GM18526 (cell line): ENCODE measurements around the gene ANKFN1.

Experiments used
- POLR2A ChIP-seq: IDR thresholded peaks from 3 replicates; pipeline ENCODE4 v1.6.1; 2011; ENCODE audit not compliant: insufficient read length; ENCODE audit errors: extremely low read depth

Gene ANKFN1

DNA sequence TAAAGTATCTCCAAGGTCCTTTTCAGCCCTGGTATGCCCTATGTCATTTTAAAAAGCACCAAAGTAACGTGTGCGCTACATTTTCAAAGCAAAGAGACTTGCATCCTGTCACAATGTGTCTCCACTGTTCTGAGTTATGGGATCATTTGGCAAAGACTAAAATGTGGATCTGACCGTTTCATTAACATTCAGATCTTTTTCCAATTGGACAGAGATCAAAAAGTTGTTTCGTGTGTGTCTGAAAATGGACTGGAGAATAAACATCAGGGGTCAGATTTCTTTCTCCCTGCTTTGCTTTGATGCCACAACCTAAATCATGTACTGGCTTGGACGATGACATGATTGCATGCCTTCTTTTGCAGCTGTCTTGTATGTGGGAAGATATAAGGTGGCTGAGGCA is 304.2 kb downstream of the ANKFN1 start:
- no peak for TF ChIP-seq POLR2A

DNA sequence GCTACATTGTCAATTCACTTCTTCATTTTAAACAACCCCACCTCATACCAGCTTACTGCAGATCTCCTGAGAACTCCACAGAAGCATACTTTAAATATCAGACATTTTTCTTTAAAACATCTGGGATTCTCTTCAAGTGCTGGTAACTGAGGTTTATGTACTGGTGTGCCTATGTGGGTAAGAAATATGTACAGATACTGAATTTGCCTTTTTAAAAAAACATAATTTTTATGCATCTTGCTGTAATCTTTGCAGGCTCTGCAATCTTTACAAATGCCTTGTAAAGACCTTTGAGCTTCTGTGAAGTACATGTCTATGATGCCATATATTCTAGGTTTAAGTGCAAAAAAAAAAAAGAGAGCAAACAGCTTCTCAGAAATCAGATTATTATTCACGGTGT is 312.6 kb downstream of the ANKFN1 start:
- TF ChIP-seq POLR2A: no peak

DNA sequence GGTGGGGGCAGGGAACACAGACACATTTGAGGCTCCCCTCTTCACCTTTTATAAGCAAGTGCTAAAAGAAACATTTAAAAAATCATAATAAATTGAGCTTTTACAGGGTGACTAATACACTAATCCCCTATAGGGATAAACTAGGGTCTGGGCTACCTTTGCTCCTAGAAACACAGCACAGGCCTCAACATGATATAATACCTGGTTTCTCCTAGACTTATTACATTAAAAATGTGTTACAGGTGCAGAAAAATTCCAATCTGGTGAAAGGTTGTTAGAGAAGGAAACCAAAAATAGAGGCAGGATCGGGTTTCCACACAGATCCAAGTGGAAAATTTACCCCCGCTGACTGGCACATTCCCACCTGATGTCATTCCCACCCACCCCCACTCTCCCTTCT is 315.6 kb downstream of the ANKFN1 start:
- no peak for TF ChIP-seq POLR2A

DNA sequence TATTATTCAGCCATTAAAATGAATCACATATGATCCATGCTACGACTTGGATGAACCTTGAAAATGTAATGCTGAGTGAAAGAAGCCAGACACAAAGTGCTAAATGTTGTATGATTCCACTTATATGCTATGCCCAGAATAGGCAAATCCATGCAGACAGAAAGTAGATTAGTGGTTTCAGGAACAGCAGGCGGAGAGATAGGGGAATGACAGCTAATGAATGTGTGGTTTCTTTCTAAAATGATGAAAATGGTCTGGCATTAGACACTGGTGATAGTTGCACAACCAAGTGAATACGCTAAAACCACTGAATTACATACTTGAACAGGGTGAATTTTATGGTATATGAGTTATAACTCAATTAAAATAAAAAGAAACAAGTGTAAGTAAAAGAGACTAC is 318.4 kb downstream of the ANKFN1 start:
- TF ChIP-seq POLR2A: no peak

DNA sequence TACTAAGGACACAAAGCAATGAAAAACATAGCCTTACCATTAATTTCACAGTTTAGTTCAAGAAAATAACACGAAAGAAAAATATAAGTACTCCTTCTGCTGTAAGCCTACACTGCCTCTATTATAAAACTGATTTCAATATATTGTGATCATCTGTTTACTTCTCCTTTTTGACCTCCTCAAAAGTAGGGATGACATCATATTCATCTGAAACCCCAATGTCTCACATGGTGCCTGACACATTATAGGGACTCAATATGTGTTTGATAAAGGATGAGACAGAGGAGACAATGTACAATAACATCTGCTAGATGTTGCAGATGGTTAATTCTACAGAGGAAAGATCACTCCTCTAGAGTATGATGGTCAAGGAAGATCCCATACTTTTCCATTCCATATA is 321.8 kb downstream of the ANKFN1 start:
- no peak for TF ChIP-seq POLR2A

DNA sequence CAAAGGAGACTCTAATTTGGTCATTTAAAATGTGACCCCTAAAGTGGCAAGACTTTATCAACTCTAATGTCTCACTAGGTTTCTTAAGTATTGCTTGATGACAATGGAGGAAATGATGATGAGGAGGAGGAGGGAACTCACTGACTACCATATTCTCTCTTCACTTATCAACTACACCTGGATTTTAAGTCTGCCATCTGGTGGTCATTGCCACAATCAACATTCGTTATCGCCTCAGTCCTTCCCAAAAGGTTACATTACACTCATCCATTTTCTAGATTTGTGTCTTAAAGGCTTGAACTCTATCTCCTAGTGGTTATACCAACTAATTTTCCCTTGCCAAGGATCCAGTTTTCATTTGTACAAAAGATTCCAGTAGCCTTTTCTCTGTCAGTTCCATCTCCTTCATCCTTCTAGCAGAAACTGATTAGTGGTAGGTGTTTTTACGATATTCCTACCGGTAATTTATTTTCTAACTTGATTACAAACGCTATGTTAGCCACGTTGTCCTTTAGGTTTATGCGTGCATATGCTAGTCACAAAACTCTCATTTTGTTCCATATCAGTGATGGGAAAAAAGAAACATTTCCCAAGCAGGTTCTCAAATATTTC is 325.7 kb downstream of the ANKFN1 start:
- no peak for TF ChIP-seq POLR2A

DNA sequence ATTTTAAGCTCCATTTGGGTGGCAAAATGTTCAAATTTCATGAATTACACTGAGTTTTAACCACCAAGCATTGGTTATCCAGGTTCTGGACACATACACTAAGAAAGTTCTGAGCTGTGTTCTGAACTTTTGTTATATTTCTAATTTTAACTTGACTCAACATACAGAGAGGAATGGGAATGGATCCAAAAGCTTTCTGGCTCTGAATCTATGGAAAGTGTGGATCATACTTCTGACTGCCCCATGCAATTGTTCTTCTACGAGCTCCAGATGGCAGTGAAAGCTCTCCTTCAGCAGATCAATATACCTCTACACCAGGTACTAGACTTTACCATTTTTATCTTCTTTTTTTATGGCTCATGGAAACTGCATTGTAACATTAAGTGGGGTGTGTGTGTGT is 327.2 kb downstream of the ANKFN1 start:
- no peak for TF ChIP-seq POLR2A

DNA sequence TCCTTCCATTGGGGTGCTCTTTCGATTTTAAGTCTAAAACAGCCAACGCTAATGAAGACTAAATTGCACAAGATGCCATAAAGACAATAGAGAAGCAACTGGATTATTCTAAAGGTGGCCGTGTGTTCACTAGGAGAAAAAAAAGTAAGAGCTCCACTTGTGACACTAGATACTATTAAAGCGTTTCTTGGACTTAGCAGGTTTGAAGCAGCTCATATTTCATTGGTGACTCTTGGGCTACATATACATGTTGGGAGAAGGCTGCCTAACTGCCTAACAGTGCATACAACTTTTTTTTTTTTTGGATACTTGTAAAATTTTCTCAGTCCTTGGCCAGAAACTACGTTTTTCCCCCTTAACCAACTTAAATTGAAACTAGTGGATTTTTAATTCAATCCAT is 328.4 kb downstream of the ANKFN1 start:
- no peak for TF ChIP-seq POLR2A

DNA sequence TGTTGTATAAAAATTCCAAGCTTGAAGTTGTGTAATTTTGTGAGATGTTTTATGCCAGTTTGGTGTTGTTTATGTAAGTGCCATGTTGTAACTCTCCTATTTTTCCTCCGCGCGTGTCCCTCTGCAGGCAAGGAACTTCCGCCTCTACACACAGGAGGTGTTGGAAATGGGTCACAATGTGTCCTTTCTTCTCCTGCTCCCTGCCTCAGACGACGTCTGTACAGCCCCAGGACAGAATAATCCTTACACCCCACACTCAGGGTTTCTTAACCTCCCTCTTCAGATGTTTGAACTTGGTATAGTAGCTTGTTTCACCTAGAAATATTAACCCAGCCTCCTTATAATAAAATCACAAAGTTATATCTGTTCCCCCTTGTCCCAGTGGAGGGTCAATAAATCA is 329.0 kb downstream of the ANKFN1 start:
- no peak for TF ChIP-seq POLR2A

DNA sequence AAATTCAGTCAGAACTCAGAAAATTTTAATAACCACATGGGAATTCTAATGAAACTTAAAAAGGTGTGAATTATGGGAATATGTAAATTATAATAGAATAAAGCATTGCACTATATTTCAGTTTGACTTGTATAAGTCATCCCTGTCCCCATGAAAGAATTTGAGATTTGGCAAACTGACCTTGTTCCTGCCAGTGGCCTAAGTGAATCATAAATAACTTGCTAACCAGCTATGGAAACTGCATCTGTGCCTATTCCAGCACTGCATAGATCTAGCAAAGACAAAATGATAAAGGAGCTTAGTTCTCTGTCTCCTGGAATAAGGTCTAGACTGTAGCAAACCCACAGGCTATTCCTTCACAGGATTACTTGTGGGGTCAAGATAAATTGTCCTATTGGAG is 333.5 kb downstream of the ANKFN1 start:
- no peak for TF ChIP-seq POLR2A

DNA sequence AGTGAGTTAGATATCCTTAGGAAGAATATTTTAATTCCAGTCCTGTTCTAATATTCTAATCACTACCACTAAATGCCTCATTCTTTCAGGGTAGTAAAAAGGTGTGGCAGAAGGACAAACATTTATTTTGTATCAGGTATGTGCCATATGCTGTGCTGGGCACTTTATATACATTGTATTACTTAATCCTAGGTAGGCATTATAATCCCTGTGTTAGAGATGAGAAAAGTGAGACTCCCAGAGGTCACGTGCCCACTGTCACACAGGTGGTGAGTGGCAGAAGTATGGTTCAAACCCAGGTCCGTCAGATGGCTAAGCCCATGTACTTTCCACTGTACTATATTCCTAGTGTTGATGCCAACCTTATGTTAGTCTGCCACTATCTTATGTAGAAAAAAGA is 335.5 kb downstream of the ANKFN1 start:
- no peak for TF ChIP-seq POLR2A

DNA sequence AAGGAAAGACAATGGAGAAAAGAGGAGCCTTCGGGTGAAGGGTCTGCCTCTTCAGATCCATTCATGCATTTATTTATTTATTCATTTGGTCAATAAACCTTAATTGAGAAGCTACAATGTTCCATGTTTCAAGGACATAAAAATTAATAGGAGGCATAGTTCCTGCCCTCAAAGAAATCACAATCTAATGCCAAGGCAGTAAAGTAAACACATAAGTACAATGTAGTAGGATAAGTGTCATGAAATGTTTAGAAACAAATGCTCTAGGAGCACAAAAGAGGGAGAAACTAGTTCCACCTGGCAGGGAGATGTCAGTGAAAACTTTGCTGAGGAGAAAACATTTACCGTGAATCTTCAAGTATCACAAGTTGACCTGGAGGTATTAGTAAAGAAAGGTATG is 336.7 kb downstream of the ANKFN1 start:
- TF ChIP-seq POLR2A: no peak

DNA sequence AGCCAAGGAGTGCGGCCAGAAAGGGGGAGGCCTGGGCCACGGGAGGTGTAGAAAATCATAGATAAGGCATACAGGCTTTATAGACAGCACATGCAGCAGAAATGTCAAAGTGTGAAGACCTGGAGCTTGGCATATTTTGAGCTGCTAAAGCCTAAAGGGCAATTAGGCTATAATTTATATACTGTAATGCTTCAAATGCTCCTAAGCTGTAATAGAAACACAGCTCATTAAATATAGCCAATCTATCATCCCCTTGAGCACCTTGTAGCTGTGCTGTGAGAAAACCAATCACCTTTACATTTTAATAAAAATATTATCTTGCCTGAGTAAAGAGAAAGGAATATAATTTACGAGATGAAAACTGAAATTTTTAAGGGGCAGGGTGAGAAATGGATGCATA is 342.3 kb downstream of the ANKFN1 start:
- TF ChIP-seq POLR2A: no peak

DNA sequence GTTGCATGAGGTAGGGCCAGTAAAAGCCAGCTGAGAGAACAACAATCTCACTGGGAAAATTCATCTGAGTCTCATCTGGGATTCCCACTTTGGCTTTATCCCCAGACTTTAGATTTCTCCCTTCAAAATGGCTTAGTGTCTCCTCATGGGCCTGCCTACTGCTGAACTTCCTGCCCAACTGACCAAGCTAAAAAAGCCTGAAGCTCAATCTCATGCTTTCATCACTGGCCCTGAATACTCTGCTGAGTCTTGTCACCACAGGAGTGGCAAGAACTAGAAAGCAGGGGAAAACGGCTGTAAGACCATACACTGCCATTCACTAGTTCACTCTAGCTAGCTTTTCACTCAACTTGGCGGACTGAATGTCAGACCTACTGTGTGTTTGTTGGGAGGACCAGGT is 343.9 kb downstream of the ANKFN1 start:
- TF ChIP-seq POLR2A: no peak

DNA sequence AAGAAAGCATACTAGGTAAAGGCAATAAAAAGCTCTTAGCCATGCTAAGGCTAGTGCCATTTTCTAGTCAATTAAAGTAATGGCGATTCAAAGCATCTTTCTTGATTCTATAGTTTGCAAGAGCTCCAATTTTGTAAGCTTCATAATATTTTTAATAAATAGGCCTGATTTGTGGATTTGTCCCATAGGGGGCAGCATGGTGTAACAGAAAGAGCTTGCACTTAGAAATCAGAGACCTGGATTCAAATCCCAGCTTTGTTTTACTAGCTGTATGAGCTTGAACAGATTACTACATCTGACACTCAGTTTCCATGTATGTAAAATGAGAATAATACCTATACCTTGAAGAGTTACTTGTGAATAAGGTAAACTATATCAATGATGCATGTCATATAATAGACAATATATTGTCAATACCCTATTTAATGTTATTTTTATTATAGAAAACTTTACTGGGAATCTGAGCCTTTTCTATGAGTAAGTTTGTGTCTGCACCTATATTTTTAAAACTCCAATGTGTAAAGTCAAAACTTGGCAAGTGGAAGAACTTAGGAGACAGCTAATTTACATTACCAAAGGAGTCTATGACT is 346.6 kb downstream of the ANKFN1 start:
- no peak for TF ChIP-seq POLR2A

DNA sequence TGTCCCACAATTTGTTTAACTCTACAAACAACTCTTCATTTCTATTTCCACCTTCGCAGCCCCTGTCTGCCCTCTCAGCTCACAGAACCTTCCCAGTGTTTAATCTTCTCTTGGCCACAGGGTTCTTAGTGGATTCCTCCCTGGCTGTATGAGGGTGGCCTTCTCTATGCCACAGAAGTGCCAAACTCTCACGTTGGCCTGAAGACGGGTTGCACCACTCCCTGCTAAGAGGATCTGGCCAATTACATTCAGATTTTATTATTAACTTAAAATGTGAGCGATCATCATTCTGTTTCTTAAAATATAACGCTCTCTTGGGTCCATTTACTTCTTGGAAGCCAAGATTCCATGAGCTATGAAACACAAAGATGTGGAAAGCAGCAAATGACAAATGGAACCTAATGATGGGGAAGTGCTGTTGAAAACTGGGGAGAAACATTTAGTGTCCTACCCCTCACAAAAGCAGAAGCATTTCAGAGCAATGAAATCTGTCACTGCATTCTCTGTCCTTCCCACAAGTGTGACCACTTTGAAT is 348.9 kb downstream of the ANKFN1 start:
- TF ChIP-seq POLR2A: no peak

DNA sequence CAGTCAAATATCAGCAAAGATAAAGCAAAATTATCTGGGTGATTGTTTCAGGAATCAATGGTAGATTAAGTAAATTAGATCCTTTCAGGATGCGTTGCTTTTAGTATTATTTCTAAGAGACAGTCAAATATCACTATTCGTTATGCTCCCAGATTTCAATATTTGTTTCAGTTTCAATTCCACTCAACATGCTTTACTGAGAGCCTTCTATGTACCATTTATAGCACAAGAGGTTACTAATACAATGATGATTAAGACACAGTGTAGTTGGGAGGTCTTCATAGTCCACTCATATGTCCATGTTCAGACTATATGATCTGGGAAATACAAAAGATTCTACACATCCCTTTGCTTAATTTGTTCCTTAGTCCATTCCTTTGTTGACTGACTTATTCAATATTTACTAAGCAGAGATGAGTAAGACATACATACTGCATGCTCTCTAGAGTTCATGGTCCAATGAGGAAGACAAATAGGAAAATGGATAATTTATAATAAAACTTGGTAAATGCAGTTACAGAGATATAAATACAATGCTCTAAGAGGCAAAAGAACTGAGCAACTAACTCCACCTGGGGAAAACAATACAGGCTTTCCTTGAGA is 352.0 kb downstream of the ANKFN1 start:
- no peak for TF ChIP-seq POLR2A
